GM10266 (cell line): ENCODE results near the gene DMAP1.

Experiments
- DNase-seq: peaks from one replicate; pipeline ENCODE4 v3.0.0; 2012; ENCODE audit errors: extremely low spot score
- TF ChIP-seq, protein P1 (sequence below): IDR thresholded peaks from 2 replicates; pipeline ENCODE4 v1.5.1; 2012; ENCODE audit warnings: mild to moderate bottlenecking, low read depth; ENCODE audit not compliant: control insufficient read depth, insufficient read depth; ENCODE audit errors: missing control alignments

DMAP1 gene

DNA sequence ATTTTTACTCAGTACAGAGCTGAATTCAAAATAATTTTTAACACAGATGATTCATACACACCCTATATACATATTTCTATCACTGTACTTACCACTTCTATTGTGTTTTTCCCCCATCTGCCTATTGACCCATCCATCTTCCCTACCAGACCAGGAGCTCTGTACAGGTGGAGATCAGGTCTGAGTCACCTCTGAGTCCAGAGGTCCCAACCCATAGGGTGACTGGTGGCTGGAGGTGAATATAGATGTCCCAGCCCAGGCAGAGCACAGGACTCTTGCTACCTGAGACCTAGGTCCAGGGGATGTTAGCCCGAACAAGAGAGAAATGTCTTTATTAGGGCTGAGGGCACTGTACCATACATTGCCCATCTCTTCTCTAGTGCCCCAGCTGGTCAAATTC, 54.8 kb downstream of the DMAP1 start:
- TF ChIP-seq, protein P1, sequence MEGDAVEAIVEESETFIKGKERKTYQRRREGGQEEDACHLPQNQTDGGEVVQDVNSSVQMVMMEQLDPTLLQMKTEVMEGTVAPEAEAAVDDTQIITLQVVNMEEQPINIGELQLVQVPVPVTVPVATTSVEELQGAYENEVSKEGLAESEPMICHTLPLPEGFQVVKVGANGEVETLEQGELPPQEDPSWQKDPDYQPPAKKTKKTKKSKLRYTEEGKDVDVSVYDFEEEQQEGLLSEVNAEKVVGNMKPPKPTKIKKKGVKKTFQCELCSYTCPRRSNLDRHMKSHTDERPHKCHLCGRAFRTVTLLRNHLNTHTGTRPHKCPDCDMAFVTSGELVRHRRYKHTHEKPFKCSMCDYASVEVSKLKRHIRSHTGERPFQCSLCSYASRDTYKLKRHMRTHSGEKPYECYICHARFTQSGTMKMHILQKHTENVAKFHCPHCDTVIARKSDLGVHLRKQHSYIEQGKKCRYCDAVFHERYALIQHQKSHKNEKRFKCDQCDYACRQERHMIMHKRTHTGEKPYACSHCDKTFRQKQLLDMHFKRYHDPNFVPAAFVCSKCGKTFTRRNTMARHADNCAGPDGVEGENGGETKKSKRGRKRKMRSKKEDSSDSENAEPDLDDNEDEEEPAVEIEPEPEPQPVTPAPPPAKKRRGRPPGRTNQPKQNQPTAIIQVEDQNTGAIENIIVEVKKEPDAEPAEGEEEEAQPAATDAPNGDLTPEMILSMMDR: no peak
- no peak for DNase-seq
